Lower leg skin (tissue), 4 donors: ENCODE measurements around the gene DLX4. TPM values are rescaled to one million over a fixed set of nuclear protein-coding genes. Genes with fewer than 3 reads are reported as not detected.

Experiments
- DNase-seq, 2 donors: peaks; one replicate each; pipeline ENCODE4 v3.0.0-alpha.2; 2019; ENCODE audit warnings: low spot score in 2 of 2
- H3K4me3 ChIP-seq: fragments of 200-600 bp; sonication (generic); 2 replicates; pipeline ENCODE4 v1.5.1; 2017; ENCODE audit warnings: mild to moderate bottlenecking, low read depth; ENCODE audit not compliant: poor library complexity, severe bottlenecking
- CTCF ChIP-seq, 3 donors: fragments of 450-650 bp; IDR thresholded peaks; one replicate each; pipeline ENCODE4 v1.5.1; 2016; ENCODE audit warnings: antibody characterized with exemption in 3 of 3, mild to moderate bottlenecking in 3 of 3, moderate library complexity in 2 of 3
- POLR2A ChIP-seq, 2 donors: fragments of 450-650 bp; IDR thresholded peaks; one replicate each; pipeline ENCODE4 v1.6.1; 2016 to 2017; ENCODE audit warnings: antibody characterized with exemption in 2 of 2, mild to moderate bottlenecking in 1 of 2, moderate library complexity in 1 of 2
- WGBS, 2 donors: methylation state at CpG; one replicate each; pipeline ENCODE4 v1.1.5; 2018; 5-methylcytosine and 5-hydroxymethylcytosine counted together
- intact Hi-C: fragments of 100-400 bp; cut with DNase I; formaldehyde crosslinking; loops from one replicate; pipeline ENCODE4 v1.15.0; 2023; ENCODE audit warnings: low total_unique reads
- total RNA-seq, 4 donors: library from RNA; depleted of rRNA; stranded (reverse); fragments of >200 nt; gene quantifications; one replicate each; pipeline ENCODE4 v1.1.0, GENCODE V29; 2016

DLX4 gene
- total RNA-seq, 4 donors from 2014 or later, result 1.9 to 3.3 (median 2.5) TPM

GRCh38 chr17:49966767-49967166 is 2.2 kb upstream of the DLX4 start:
- TF ChIP-seq POLR2A (IDR thresholded peaks at IDR 0.05) (no peak), CTCF (IDR thresholded peaks at IDR 0.05) (no peak)

GRCh38 chr17:49967205-49967604 is 1.8 kb upstream of the DLX4 start:
- DNase-seq, result no peak
- TF ChIP-seq CTCF (IDR thresholded peaks at IDR 0.05), result no peak
- no peak for TF ChIP-seq POLR2A (IDR thresholded peaks at IDR 0.05)
- no peak overlapping the region for H3K4me3 ChIP-seq
- intact Hi-C loops, result no loop called here
- 44 to 58% methylated on average over 3 of the region's 3 CpGs for WGBS, 2 donors

More at GRCh38 chr17:49966767-49967166, 2.2 kb upstream of the DLX4 start:
- intact Hi-C loops, result no loop called here
- no peak overlapping the region for H3K4me3 ChIP-seq
- no peak for DNase-seq
- WGBS, 2 donors, result 50 to 51% methylated on average over 3 of the region's 3 CpGs

- intact Hi-C loops, result no loop called here
- peak overlapping the region; percentile 26 for H3K4me3 ChIP-seq
- WGBS, 2 donors, result 20 to 25% methylated on average over 10 of the region's 10 CpGs
- no peak for DNase-seq
- no peak for TF ChIP-seq POLR2A (IDR thresholded peaks at IDR 0.05)
- TF ChIP-seq CTCF (IDR thresholded peaks at IDR 0.05), result no peak
Measured at GRCh38 chr17:49967621-49968404, 1.2 kb upstream of the DLX4 start.

GRCh38 chr17:49968405-49969133 is 421 bp upstream of the DLX4 start:
- TF ChIP-seq POLR2A (IDR thresholded peaks at IDR 0.05), result no peak
- TF ChIP-seq CTCF (IDR thresholded peaks at IDR 0.05), result no peak
- 2 to 4% methylated on average over 15 to 64 of the region's 64 CpGs for WGBS, 2 donors
- H3K4me3 ChIP-seq, result peak overlapping the region; percentile 26
- intact Hi-C loops, result no loop called here
- DNase-seq, result peak; percentile 59 to 92

- TF ChIP-seq CTCF (IDR thresholded peaks at IDR 0.05) (no peak), POLR2A (IDR thresholded peaks at IDR 0.05) (no peak)
- H3K4me3 ChIP-seq, result no peak overlapping the region
- no peak for DNase-seq
- WGBS, 2 donors, result 35 to 36% methylated on average over 17 to 18 of the region's 18 CpGs
- intact Hi-C loops, result no loop called here
Measured at GRCh38 chr17:49969795-49970389, 902 bp downstream of the DLX4 start.
